Transverse colon (tissue), 4 donors: ENCODE measurements around the gene STN1. TPM values are rescaled to one million over a fixed set of nuclear protein-coding genes. Genes with fewer than 3 reads are reported as not detected.

Source experiments
- DNase-seq: peaks from one replicate; pipeline ENCODE4 v3.0.0-alpha.2; 2019
- H3K27ac ChIP-seq, 4 donors: fragments of 200-600 bp; sonication (generic); 2 replicates each; pipeline ENCODE4 v1.5.1; 2016 to 2018; ENCODE audit warnings: inconsistent platforms in 4 of 4
- H3K27me3 ChIP-seq: fragments of 200-600 bp; sonication (generic); 2 replicates; pipeline ENCODE4 v1.5.1; 2017; ENCODE audit warnings: inconsistent platforms
- H3K36me3 ChIP-seq, 4 donors: fragments of 200-600 bp; sonication (generic); 2 replicates each; pipeline ENCODE4 v1.5.1; 2017 to 2019; ENCODE audit warnings: inconsistent platforms in 4 of 4
- H3K4me1 ChIP-seq, 4 donors: fragments of 200-600 bp; sonication (generic); 2 replicates each; pipeline ENCODE4 v1.5.1; 2017 to 2020; ENCODE audit warnings: inconsistent platforms in 4 of 4
- H3K4me3 ChIP-seq, 4 donors: fragments of 200-600 bp; sonication (generic); 1 replicate in 1 of 4; 2 replicates in 3 of 4; pipeline versions ENCODE4 v1.5.1 to v1.6.1; 2017 to 2019; ENCODE audit warnings: inconsistent platforms in 4 of 4
- H3K9me3 ChIP-seq, 2 donors: fragments of 200-600 bp; sonication (generic); 2 replicates each; pipeline ENCODE4 v1.5.1; 2017 to 2019; ENCODE audit warnings: inconsistent platforms in 2 of 2
- EP300 ChIP-seq: sonication (generic); formaldehyde crosslinking; IDR thresholded peaks from one replicate; pipeline ENCODE4 v1.6.1; 2017; ENCODE audit warnings: antibody characterized with exemption, low read depth
- POLR2A ChIP-seq: fragments of 450-650 bp; IDR thresholded peaks from one replicate; pipeline ENCODE4 v1.6.1; 2016; ENCODE audit warnings: antibody characterized with exemption, mild to moderate bottlenecking, moderate library complexity
- POLR2AphosphoS5 ChIP-seq, 3 donors: sonication (generic); formaldehyde crosslinking; IDR thresholded peaks; one replicate each; pipeline ENCODE4 v1.6.1; 2016; ENCODE audit warnings: antibody characterized with exemption in 3 of 3
- WGBS, 2 donors: methylation state at CpG; one replicate each; pipeline ENCODE4 v1.1.5; 2018; ENCODE audit warnings: low coverage in 1 of 2; 5-methylcytosine and 5-hydroxymethylcytosine counted together
- in situ Hi-C, 4 donors: fragments of 200-750 bp; cut with MboI; loops; one replicate each; pipeline versions ENCODE4 v1.15.0 to v1.15.1; 2017; ENCODE audit warnings: low sequenced_read_pairs in 3 of 4, low pct_ligation_motif_present in 1 of 4, low pct_unique_long_range_greater_than_20kb in 1 of 4
- intact Hi-C: fragments of 100-400 bp; cut with DNase I; formaldehyde crosslinking; loops from one replicate; pipeline ENCODE4 v1.15.1; 2023; ENCODE audit warnings: low total_unique reads
- total RNA-seq, 4 donors: library from RNA; depleted of rRNA; stranded (reverse); fragments of >200 nt; gene quantifications; one replicate each; pipeline ENCODE4 v1.1.0, GENCODE V29; 2016
- TF ChIP-seq, protein P1 (sequence below), 5 experiments: fragments of 200-600 bp in 3 of 5; fragments of 450-650 bp in 2 of 5; sonication (generic) in 3 of 5; IDR thresholded peaks; 1 replicate in 2 of 5; 2 replicates in 3 of 5; pipeline ENCODE4 v1.5.1; 2016 to 2017; ENCODE audit warnings: antibody characterized with exemption in 5 of 5, inconsistent platforms in 3 of 5, mild to moderate bottlenecking in 2 of 5, moderate library complexity in 1 of 5

STN1 gene
- total RNA-seq, 4 donors from 2014 or later = 20.8 to 31.8 (median 26.4) TPM

DNA sequence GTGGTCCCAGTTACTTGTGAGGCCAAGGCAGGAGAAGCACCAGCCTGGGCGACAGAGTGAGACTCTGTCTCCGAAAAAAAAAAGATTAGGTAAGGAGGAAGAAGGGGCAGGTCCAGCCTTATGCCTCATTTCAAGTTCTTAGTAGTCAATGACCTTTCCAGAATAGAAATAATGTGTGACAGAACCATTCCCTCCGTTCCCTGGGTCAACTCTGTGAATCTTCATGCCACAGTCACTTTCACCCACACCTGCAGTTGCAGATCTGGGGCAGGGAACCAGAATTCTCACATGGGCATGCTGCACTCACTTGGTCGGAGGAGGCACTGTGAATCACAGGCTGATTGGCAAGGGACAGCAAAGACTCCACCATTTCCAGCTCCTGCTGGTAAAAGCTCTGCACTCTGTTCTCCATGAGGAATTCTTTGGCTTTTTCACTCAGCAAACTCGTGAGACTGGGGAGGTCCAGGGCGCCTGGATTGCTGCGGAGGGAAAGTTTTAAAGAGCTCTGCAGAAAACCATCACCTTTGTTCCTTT, 20.7 kb downstream of the STN1 start:
- no peaks in the 10 kb centered on the region for H3K9me3 ChIP-seq
- in situ Hi-C loops (loop anchor here in 3 of 4 donors (10.0 to 25.0 kb wide), 4 partner anchors 87 to 315 kb away; partner anchors contain the start of genes COL17A1 (in 1 of the 3) and SFR1 (in 1 of the 3)), intact Hi-C loops (no loop called here)
- peak overlapping the region in 1 of 4 donors; percentile 87 for H3K27ac ChIP-seq
- no peak for DNase-seq
- WGBS, 2 donors = 81 to 85% methylated on average over 5 to 7 of the region's 7 CpGs
- peaks cover 0 to 31% (median 10%) of the 10 kb centered on the region in 4 donors for H3K36me3 ChIP-seq
- no peaks in the 10 kb centered on the region for H3K27me3 ChIP-seq
- TF ChIP-seq POLR2A = no peak
- TF ChIP-seq POLR2AphosphoS5 (IDR thresholded peaks at IDR 0.05) = no peak
- TF ChIP-seq, protein P1, sequence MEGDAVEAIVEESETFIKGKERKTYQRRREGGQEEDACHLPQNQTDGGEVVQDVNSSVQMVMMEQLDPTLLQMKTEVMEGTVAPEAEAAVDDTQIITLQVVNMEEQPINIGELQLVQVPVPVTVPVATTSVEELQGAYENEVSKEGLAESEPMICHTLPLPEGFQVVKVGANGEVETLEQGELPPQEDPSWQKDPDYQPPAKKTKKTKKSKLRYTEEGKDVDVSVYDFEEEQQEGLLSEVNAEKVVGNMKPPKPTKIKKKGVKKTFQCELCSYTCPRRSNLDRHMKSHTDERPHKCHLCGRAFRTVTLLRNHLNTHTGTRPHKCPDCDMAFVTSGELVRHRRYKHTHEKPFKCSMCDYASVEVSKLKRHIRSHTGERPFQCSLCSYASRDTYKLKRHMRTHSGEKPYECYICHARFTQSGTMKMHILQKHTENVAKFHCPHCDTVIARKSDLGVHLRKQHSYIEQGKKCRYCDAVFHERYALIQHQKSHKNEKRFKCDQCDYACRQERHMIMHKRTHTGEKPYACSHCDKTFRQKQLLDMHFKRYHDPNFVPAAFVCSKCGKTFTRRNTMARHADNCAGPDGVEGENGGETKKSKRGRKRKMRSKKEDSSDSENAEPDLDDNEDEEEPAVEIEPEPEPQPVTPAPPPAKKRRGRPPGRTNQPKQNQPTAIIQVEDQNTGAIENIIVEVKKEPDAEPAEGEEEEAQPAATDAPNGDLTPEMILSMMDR (IDR thresholded peaks at IDR 0.05) = no peak
- H3K4me3 ChIP-seq = no peak overlapping the region
- peaks cover 14 to 37% (median 27%) of the 10 kb centered on the region in 4 donors for H3K4me1 ChIP-seq

DNA sequence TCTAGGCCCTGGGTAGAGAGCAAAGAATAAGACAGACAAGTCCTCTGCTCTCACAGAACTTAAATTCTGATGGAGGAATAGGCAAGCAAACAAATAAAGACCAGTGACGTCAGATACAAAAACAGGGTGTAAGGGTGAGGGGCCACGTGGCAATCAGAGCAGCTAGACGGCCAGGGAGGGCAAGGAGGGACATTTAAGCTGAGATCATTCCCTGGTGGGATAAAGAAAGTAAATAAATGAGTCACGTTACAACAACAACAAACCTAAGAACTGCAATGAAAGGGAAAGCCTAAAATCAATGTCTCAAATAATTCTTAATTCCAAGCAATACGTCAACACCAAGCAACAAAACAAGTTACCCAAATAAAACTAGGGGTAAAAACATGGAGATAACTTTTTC, 21.8 kb downstream of the STN1 start:
- Histone ChIP-seq H3K4me1 (peaks cover 14 to 37% (median 27%) of the 10 kb centered on the region in 4 donors), H3K27me3 (no peaks in the 10 kb centered on the region), H3K36me3 (peaks cover 0 to 31% (median 13%) of the 10 kb centered on the region in 4 donors), H3K9me3 (no peaks in the 10 kb centered on the region), H3K4me3 (no peak overlapping the region), H3K27ac (peak overlapping the region; percentile 79 to 87 (median 82))
- WGBS, 2 donors = 61 to 75% methylated on average over 5 of the region's 5 CpGs
- DNase-seq = no peak
- intact Hi-C loops = no loop called here
- no peak for TF ChIP-seq EP300
- TF ChIP-seq POLR2AphosphoS5 (IDR thresholded peaks at IDR 0.05) = no peak
- TF ChIP-seq POLR2A = no peak
- TF ChIP-seq, protein P1 (IDR thresholded peaks at IDR 0.05) = no peak
- in situ Hi-C loops = loop anchor here in 3 of 4 donors (10.0 to 25.0 kb wide), 4 partner anchors 89 to 316 kb away; partner anchors contain the start of genes COL17A1 (in 1 of the 3) and SFR1 (in 1 of the 3)

DNA sequence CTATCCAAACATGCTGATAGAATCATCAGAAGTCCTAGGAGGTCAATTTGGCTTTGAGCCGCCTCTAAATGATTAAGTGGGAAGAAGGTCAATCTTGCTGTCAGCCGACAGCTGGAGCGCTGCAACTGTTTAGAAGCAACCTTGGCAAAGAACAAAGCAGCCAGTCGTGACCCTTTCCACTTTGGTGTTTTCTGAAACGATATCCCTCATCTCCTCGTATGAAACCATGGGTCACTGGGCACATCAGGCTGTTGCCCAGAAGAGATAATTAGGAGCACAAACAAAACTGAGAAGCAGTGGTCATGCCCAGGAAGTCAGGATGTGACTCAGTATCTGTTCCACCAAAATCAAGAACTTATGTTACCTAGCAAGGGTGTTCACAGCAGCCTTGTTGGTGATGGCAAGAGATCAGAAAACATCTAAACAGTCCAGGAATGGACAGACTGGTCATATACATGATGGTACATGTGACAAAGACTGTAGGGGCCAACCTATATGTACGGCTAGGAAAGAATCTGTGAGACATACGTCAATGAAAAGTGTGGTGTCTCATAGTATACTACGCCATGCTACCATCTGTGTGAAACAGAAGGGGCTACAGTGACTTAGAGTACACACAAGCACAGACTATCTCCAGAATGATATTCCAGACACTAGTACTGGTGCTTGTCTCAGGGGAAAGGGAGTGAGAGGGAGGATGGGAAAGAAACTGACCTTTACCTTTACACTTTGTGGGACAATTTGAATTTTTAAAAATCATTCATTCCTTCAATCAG, 22.4 kb downstream of the STN1 start:
- H3K4me3 ChIP-seq = no peak overlapping the region
- 74 to 79% methylated on average over 4 to 9 of the region's 9 CpGs for WGBS, 2 donors
- intact Hi-C loops = no loop called here
- H3K9me3 ChIP-seq = no peaks in the 10 kb centered on the region
- peaks cover 0 to 31% (median 13%) of the 10 kb centered on the region in 4 donors for H3K36me3 ChIP-seq
- in situ Hi-C loops = loop anchor here in 3 of 4 donors (10.0 to 25.0 kb wide), 4 partner anchors 89 to 317 kb away; partner anchors contain the start of genes COL17A1 (in 1 of the 3) and SFR1 (in 1 of the 3)
- TF ChIP-seq, protein P1 (IDR thresholded peaks at IDR 0.05) = no peak
- TF ChIP-seq POLR2AphosphoS5 (IDR thresholded peaks at IDR 0.05) = no peak
- TF ChIP-seq POLR2A = no peak
- no peak for TF ChIP-seq EP300
- H3K27ac ChIP-seq = peak overlapping the region; percentile 79 to 87 (median 82)
- peaks cover 14 to 37% (median 29%) of the 10 kb centered on the region in 4 donors for H3K4me1 ChIP-seq
- no peak for DNase-seq
- no peaks in the 10 kb centered on the region for H3K27me3 ChIP-seq

DNA sequence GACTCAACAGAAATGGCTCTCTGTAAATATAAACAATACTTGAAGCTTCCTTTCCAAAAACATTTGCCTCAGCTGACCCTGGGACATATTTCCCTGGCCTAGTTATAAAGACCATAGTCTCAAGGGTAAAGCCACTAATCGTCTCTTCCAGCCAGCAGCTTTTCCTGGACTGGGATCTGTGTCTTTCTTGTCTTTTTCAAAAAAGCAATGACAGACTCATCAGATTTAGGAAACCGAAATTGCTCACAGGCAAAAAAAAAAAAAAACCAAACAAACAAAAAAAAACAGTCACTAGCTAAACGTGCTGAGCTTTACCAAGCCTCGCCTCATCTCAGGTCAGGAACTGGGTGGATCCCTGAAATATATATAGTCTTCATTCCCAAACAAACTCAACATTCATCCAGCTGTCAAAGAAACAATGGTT, 23.5 kb downstream of the STN1 start:
- no peak for DNase-seq
- TF ChIP-seq POLR2AphosphoS5 (IDR thresholded peaks at IDR 0.05) (no peak), EP300 (no peak)
- Histone ChIP-seq H3K36me3 (peaks cover 0 to 25% (median 12%) of the 10 kb centered on the region in 4 donors), H3K4me3 (no peak overlapping the region), H3K27ac (peak overlapping the region; percentile 79 to 87 (median 82)), H3K9me3 (no peaks in the 10 kb centered on the region), H3K27me3 (no peaks in the 10 kb centered on the region), H3K4me1 (peaks cover 14 to 43% (median 31%) of the 10 kb centered on the region in 4 donors)
- in situ Hi-C loops (loop anchor here in 3 of 4 donors (10.0 to 25.0 kb wide), 4 partner anchors 90 to 318 kb away; partner anchors contain the start of genes COL17A1 (in 1 of the 3) and SFR1 (in 1 of the 3)), intact Hi-C loops (no loop called here)
- WGBS, 2 donors = 29 to 32% methylated on average over 4 of the region's 4 CpGs
